Fibroblast of lung (primary cell): ENCODE measurements around the gene TBC1D17. TPM values are rescaled to one million over a fixed set of nuclear protein-coding genes. Genes with fewer than 3 reads are reported as not detected.
A peak's percentile ranks its signal among the peaks of the same experiment; 100 is the strongest.

ENCODE experiments used
- DNase-seq, 2 donors: peaks; one replicate each; pipeline versions ENCODE4 v3.0.0 to v3.0.0-alpha.2; 2010; ENCODE audit warnings: low read depth in 2 of 2
- H2AFZ ChIP-seq: 2 replicates; pipeline ENCODE4 v1.5.1; 2012; ENCODE audit warnings: low read length, control low read depth, inconsistent platforms
- H3K27ac ChIP-seq: 2 replicates; pipeline ENCODE4 v1.5.1; 2011; ENCODE audit warnings: low read length, control low read depth; ENCODE audit not compliant: insufficient read depth
- H3K27me3 ChIP-seq: 2 replicates; pipeline ENCODE4 v1.5.1; 2011; ENCODE audit warnings: mild to moderate bottlenecking, low read length; ENCODE audit not compliant: control insufficient read depth, insufficient read depth
- H3K36me3 ChIP-seq: 2 replicates; pipeline ENCODE4 v1.5.1; 2011; ENCODE audit warnings: low read length; ENCODE audit not compliant: control insufficient read depth, insufficient read depth
- H3K4me1 ChIP-seq: 2 replicates; pipeline ENCODE4 v1.5.1; 2011; ENCODE audit warnings: low read length; ENCODE audit not compliant: control insufficient read depth, insufficient read depth; ENCODE audit errors: extremely low read depth
- H3K4me2 ChIP-seq: 2 replicates; pipeline ENCODE4 v1.5.1; 2011; ENCODE audit warnings: low read length, control low read depth; ENCODE audit not compliant: insufficient read depth; ENCODE audit errors: extremely low read depth
- H3K4me3 ChIP-seq, 4 experiments: fragments of 200-600 bp in 1 of 4; sonication (generic) in 1 of 4; replicated peaks in 1 of 4; 2 replicates each; pipeline ENCODE4 v1.5.1; 2011 to 2016; ENCODE audit warnings: low read length in 4 of 4, low read depth in 3 of 4, mild to moderate bottlenecking in 3 of 4, control low read depth in 2 of 4, inconsistent platforms in 1 of 4, mixed read lengths in 1 of 4; ENCODE audit not compliant: insufficient read depth in 1 of 4; ENCODE audit errors: control extremely low read depth in 1 of 4
- H3K79me2 ChIP-seq: 2 replicates; pipeline ENCODE4 v1.5.1; 2012; ENCODE audit warnings: mild to moderate bottlenecking, low read length, inconsistent platforms; ENCODE audit not compliant: control insufficient read depth, insufficient read depth
- H3K9ac ChIP-seq: 2 replicates; pipeline ENCODE4 v1.5.1; 2011; ENCODE audit warnings: mild to moderate bottlenecking, low read length, control low read depth; ENCODE audit not compliant: insufficient read depth
- H3K9me3 ChIP-seq: 2 replicates; pipeline ENCODE4 v1.5.1; 2012; ENCODE audit warnings: low read depth, low read length; ENCODE audit not compliant: control insufficient read depth, insufficient read depth
- H4K20me1 ChIP-seq: 2 replicates; pipeline ENCODE4 v1.5.1; 2011; ENCODE audit warnings: low read length; ENCODE audit not compliant: control insufficient read depth, insufficient read depth; ENCODE audit errors: extremely low read depth
- CTCF ChIP-seq, 2 donors: IDR thresholded peaks in 1 of 2; conservative IDR thresholded peaks in 1 of 2; 1 replicate in 1 of 2; 2 replicates in 1 of 2; pipeline ENCODE4 v1.5.1; 2011 to 2012; ENCODE audit warnings: low read length in 2 of 2, control low read depth in 1 of 2, inconsistent platforms in 1 of 2, low read depth in 1 of 2, mild to moderate bottlenecking in 1 of 2
- EZH2 ChIP-seq: IDR thresholded peaks from 2 replicates; pipeline ENCODE4 v1.5.1; 2012; ENCODE audit warnings: low read length, control low read depth, mild to moderate bottlenecking; ENCODE audit errors: missing control alignments
- polyA plus RNA-seq, 2 donors: library from polyadenylated mRNA; depleted of rRNA in 1 of 2; stranded (reverse) in 1 of 2; unstranded in 1 of 2; fragments of >200 nt; gene quantifications; 2 replicates each; pipeline ENCODE4 v1.2.1, GENCODE V29; 2011 to 2012; ENCODE audit warnings: missing spikeins in 1 of 2
- total RNA-seq: library from RNA; depleted of rRNA; stranded (reverse); fragments of >200 nt; gene quantifications from 2 replicates; pipeline ENCODE4 v1.2.1, GENCODE V29; 2014

The TBC1D17 gene
- total and polyA plus RNA-seq, 2 donors (not counting 1 experiment from before 2014, with no cell fraction given), result 19.5 to 32.5 TPM

GRCh38 chr19:49874503-49875157, 2.9 kb upstream of the TBC1D17 start:
- Histone ChIP-seq H3K9ac (no peak overlapping the region), H3K27me3 (no peaks in the 10 kb centered on the region), H3K4me2 (peak overlapping the region; percentile 80), H3K36me3 (peaks cover 4% of the 10 kb centered on the region), H3K79me2 (peaks cover 22% of the 10 kb centered on the region), H2AFZ (no peak overlapping the region), H3K9me3 (no peaks in the 10 kb centered on the region), H3K27ac (no peak overlapping the region), H3K4me1 (peaks cover 10% of the 10 kb centered on the region), H4K20me1 (no peaks in the 10 kb centered on the region), H3K4me3 (peak overlapping the region in 1 of 4 experiments; percentile 94)
- TF ChIP-seq EZH2, result no peak
- no peak for TF ChIP-seq CTCF (conservative IDR thresholded peaks at IDR 0.05 in 1 of 2, IDR thresholded peaks at IDR 0.05 in 1 of 2; ENCODE audit: low read depth in 1 of 2, low read length in 2 of 2)
- DNase-seq, result no peak

DNA sequence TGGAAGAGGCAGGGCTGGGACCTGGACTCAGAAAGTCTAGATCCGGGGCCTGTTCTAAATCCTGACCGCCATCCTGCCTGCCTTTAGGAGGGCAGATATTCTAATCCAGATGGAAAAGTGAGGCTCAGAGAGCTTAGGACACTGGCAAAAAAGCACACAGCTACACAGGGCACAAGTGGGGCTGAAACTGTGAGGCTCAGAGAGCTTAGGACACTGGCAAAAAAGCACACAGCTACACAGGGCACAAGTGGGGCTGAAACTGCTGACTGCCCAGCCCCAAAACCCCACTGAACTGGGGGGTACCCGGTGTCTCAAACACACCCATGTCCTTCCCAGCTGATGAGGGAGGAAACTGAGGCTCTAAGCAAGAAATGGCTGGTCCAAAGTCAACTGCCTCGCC, 2.3 kb upstream of the TBC1D17 start:
- Histone ChIP-seq H3K4me3 (peak overlapping the region; percentile 81 to 94 (median 86)), H3K4me2 (peak overlapping the region; percentile 80), H3K4me1 (peaks cover 7% of the 10 kb centered on the region), H4K20me1 (no peaks in the 10 kb centered on the region), H2AFZ (no peak overlapping the region), H3K9ac (no peak overlapping the region), H3K79me2 (peaks cover 22% of the 10 kb centered on the region), H3K27me3 (no peaks in the 10 kb centered on the region), H3K9me3 (no peaks in the 10 kb centered on the region), H3K27ac (peak overlapping the region; percentile 94), H3K36me3 (peaks cover 8% of the 10 kb centered on the region)
- DNase-seq, result no peak
- no peak for TF ChIP-seq EZH2
- TF ChIP-seq CTCF (conservative IDR thresholded peaks at IDR 0.05 in 1 of 2, IDR thresholded peaks at IDR 0.05 in 1 of 2; ENCODE audit: low read depth in 1 of 2, low read length in 2 of 2), result no peak

- Histone ChIP-seq H3K4me1 (peaks cover 4% of the 10 kb centered on the region), H3K4me3 (peak overlapping the region; percentile 81 to 94 (median 86)), H3K9me3 (no peaks in the 10 kb centered on the region), H3K9ac (peak overlapping the region; percentile 95), H4K20me1 (no peaks in the 10 kb centered on the region), H3K4me2 (peak overlapping the region; percentile 80), H3K79me2 (peaks cover 22% of the 10 kb centered on the region), H3K27ac (peak overlapping the region; percentile 94), H3K36me3 (peaks cover 15% of the 10 kb centered on the region), H2AFZ (peak overlapping the region; percentile 33), H3K27me3 (no peaks in the 10 kb centered on the region)
- DNase-seq, result peak in 1 of 2 donors; percentile 55
- TF ChIP-seq EZH2 (no peak), CTCF (conservative IDR thresholded peaks at IDR 0.05 in 1 of 2, IDR thresholded peaks at IDR 0.05 in 1 of 2; ENCODE audit: low read depth in 1 of 2, low read length in 2 of 2) (no peak)
These were observed 1.6 kb upstream of the TBC1D17 start for GRCh38 chr19:49875857-49876421.
